Left lung (tissue), 10 donors: ENCODE measurements around the gene CAMSAP1. TPM values are rescaled to one million over a fixed set of nuclear protein-coding genes. Genes with fewer than 3 reads are reported as not detected.

Experiments used
- ATAC-seq: fragments of 200-7000 bp; cut with Tn5 transposase; one replicate; pipeline ENCODE4 v1.9.1; 2020; ENCODE audit warnings: moderate library complexity
- DNase-seq, 4 donors: peaks; one replicate each; pipeline ENCODE4 v3.0.0-alpha.2; 2013 to 2020
- H3K27ac ChIP-seq, 2 donors: fragments of 200-600 bp; sonication (generic) in 1 of 2; one replicate each; pipeline versions ENCODE4 v1.5.0 to v1.8.0; 2020 to 2021
- H3K27me3 ChIP-seq, 2 donors: fragments of 200-600 bp; sonication (generic) in 1 of 2; one replicate each; pipeline versions ENCODE4 v1.5.0 to v1.8.0; 2020 to 2021
- H3K36me3 ChIP-seq, 2 donors: fragments of 200-600 bp; sonication (generic) in 1 of 2; one replicate each; pipeline versions ENCODE4 v1.5.0 to v1.8.0; 2020 to 2021
- H3K4me1 ChIP-seq, 2 donors: fragments of 200-600 bp; one replicate each; pipeline ENCODE4 v1.8.0; 2021
- H3K4me3 ChIP-seq, 2 donors: fragments of 200-600 bp; sonication (generic) in 1 of 2; one replicate each; pipeline versions ENCODE4 v1.5.0 to v1.8.0; 2020 to 2021; ENCODE audit warnings: mild to moderate bottlenecking in 1 of 2
- H3K9me3 ChIP-seq, 2 donors: fragments of 200-600 bp; sonication (generic) in 1 of 2; one replicate each; pipeline versions ENCODE4 v1.5.0 to v1.8.0; 2020 to 2021
- CTCF ChIP-seq, 2 donors: fragments of 200-600 bp; sonication (generic) in 1 of 2; IDR thresholded peaks; one replicate each; pipeline versions ENCODE4 v1.5.0 to v1.8.0; 2021; ENCODE audit warnings: antibody characterized with exemption in 2 of 2
- intact Hi-C, 2 donors: fragments of 100-400 bp; cut with DNase I; formaldehyde crosslinking; loops; one replicate each; pipeline versions ENCODE4 v1.11.2 to v1.14.2; 2022
- polyA plus RNA-seq, 6 donors: library from polyadenylated mRNA; unstranded; fragments of 120-200 nt; gene quantifications; one replicate each; pipeline ENCODE4 v1.2.1, GENCODE V29; 2013; ENCODE audit not compliant: insufficient read length in 6 of 6
- total RNA-seq, 2 donors: library from RNA; stranded (reverse); fragmentation: NEBNext Ultra II Directional; extraction: Animal tissue kit (Norgen Biotek cat#: 25700); gene quantifications; one replicate each; pipeline ENCODE4 v1.2.1, GENCODE V29; 2021
- donor health status: DM: no; HTN: yes; CAD: no.
- donor health status: DM: no; HTN: no; CAD: no.

CAMSAP1 gene
- total and polyA plus RNA-seq, 8 donors: 20.4 to 27.0 (median 24.0) TPM

- H3K36me3 ChIP-seq: peaks cover 0 to 7% of the 10 kb centered on the region in 2 donors
Observed at GRCh38 chr9:135864447-135865049, 42.8 kb downstream of the CAMSAP1 start.

DNA sequence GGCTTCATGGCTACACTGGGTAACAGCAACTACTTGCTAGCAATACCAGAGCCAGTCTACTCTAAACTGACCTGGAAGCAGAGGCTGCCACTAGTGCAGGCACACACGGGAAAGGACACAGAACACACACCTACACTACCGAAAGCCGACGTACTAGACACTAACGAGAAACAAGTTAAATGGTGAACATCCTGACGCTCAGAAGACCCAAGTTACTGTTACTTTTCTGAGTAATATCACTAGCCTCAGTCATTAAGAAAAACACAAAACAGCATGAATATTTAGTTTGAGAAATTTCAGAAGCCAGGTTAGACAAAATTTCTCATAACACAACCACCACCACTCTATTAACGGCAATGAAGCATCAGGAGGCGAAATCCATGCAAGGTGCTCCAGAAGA lies 44.5 kb downstream of the CAMSAP1 start:
- intact Hi-C loops: loop anchor here in 1 of 2 donors (10.0 kb wide), 1 partner anchor 262 kb away; no protein-coding TSS in a partner anchor
- H3K27me3 ChIP-seq: no peaks in the 10 kb centered on the region
- H3K9me3 ChIP-seq: no peaks in the 10 kb centered on the region
- ATAC-seq (no peak), DNase-seq (no peak)
- no peak for TF ChIP-seq CTCF (IDR thresholded peaks at IDR 0.05)
- H3K27ac ChIP-seq: no peak overlapping the region
- peaks cover 0 to 11% of the 10 kb centered on the region in 2 donors for H3K36me3 ChIP-seq
- no peak overlapping the region for H3K4me3 ChIP-seq
- peaks cover 0 to 10% of the 10 kb centered on the region in 2 donors for H3K4me1 ChIP-seq

More at GRCh38 chr9:135864447-135865049, 42.8 kb downstream of the CAMSAP1 start:
- intact Hi-C loops: loop anchor here in 1 of 2 donors (10.0 kb wide), 1 partner anchor 260 kb away; no protein-coding TSS in a partner anchor
- Histone ChIP-seq H3K27me3 (no peaks in the 10 kb centered on the region), H3K4me3 (no peak overlapping the region), H3K4me1 (peaks cover 0 to 10% of the 10 kb centered on the region in 2 donors), H3K9me3 (no peaks in the 10 kb centered on the region), H3K27ac (no peak overlapping the region)
- DNase-seq: peak in 2 of 4 donors; percentile 16 to 37
- ATAC-seq: peak; percentile 79
- peak; percentile 85 to 89 for TF ChIP-seq CTCF (IDR thresholded peaks at IDR 0.05)

GRCh38 chr9:135858491-135859185 lies 48.7 kb downstream of the CAMSAP1 start:
- DNase-seq (no peak), ATAC-seq (no peak)
- Histone ChIP-seq H3K4me3 (no peak overlapping the region), H3K4me1 (no peaks in the 10 kb centered on the region), H3K9me3 (no peaks in the 10 kb centered on the region), H3K36me3 (peaks cover 0 to 30% of the 10 kb centered on the region in 2 donors), H3K27ac (no peak overlapping the region), H3K27me3 (no peaks in the 10 kb centered on the region)
- no peak for TF ChIP-seq CTCF (IDR thresholded peaks at IDR 0.05)
- intact Hi-C loops: no loop called here

- Histone ChIP-seq H3K4me3 (no peak overlapping the region), H3K27ac (no peak overlapping the region), H3K9me3 (no peaks in the 10 kb centered on the region), H3K27me3 (no peaks in the 10 kb centered on the region), H3K36me3 (peaks cover 0 to 37% of the 10 kb centered on the region in 2 donors), H3K4me1 (no peaks in the 10 kb centered on the region)
- intact Hi-C loops: no loop called here
- TF ChIP-seq CTCF (IDR thresholded peaks at IDR 0.05): no peak
- no peak for ATAC-seq
- no peak for DNase-seq
Observed at GRCh38 chr9:135857843-135858242, 49.5 kb downstream of the CAMSAP1 start.

- Histone ChIP-seq H3K4me1 (no peaks in the 10 kb centered on the region), H3K9me3 (no peaks in the 10 kb centered on the region), H3K36me3 (peaks cover 0 to 40% of the 10 kb centered on the region in 2 donors), H3K27me3 (no peaks in the 10 kb centered on the region), H3K4me3 (no peak overlapping the region), H3K27ac (no peak overlapping the region)
- no peak for TF ChIP-seq CTCF (IDR thresholded peaks at IDR 0.05)
- intact Hi-C loops: no loop called here
- ATAC-seq: no peak
- DNase-seq: no peak
Observed at GRCh38 chr9:135857371-135857786, 50.0 kb downstream of the CAMSAP1 start.
